Fibroblast of lung (primary cell): ENCODE measurements around the gene PEX16.

Experiments
- CTCF ChIP-seq, 2 donors: IDR thresholded peaks in 1 of 2; conservative IDR thresholded peaks in 1 of 2; 1 replicate in 1 of 2; 2 replicates in 1 of 2; pipeline ENCODE4 v1.5.1; 2011 to 2012; ENCODE audit warnings: low read length in 2 of 2, control low read depth in 1 of 2, inconsistent platforms in 1 of 2, low read depth in 1 of 2, mild to moderate bottlenecking in 1 of 2
- EZH2 ChIP-seq: IDR thresholded peaks from 2 replicates; pipeline ENCODE4 v1.5.1; 2012; ENCODE audit warnings: low read length, control low read depth, mild to moderate bottlenecking; ENCODE audit errors: missing control alignments

GRCh38 chr11:45925550-45925949, 7.9 kb upstream of the PEX16 start:
- TF ChIP-seq CTCF (conservative IDR thresholded peaks at IDR 0.05 in 1 of 2, IDR thresholded peaks at IDR 0.05 in 1 of 2; ENCODE audit: low read depth in 1 of 2, low read length in 2 of 2) (no peak), EZH2 (no peak)
